Nephron progenitor cell (in vitro differentiated cells): ENCODE results near the gene AJAP1.

Experiments
- DNase-seq: peaks from one replicate; pipeline ENCODE4 v3.0.0; 2021
- H3K27ac Mint-ChIP-seq: 2 replicates; pipeline ENCODE4 v1.8.0; 2021; ENCODE audit warnings: mild to moderate bottlenecking, moderate library complexity, mixed read lengths
- H3K27me3 Mint-ChIP-seq: 2 replicates; pipeline ENCODE4 v1.8.0; 2021; ENCODE audit warnings: mild to moderate bottlenecking, low read depth, mixed read lengths; ENCODE audit not compliant: poor library complexity
- H3K36me3 Mint-ChIP-seq: 2 replicates; pipeline ENCODE4 v1.8.0; 2021; ENCODE audit warnings: low read depth, mixed read lengths
- H3K4me1 Mint-ChIP-seq: 2 replicates; pipeline ENCODE4 v1.8.0; 2021; ENCODE audit warnings: mixed read lengths
- H3K4me3 Mint-ChIP-seq: 2 replicates; pipeline ENCODE4 v1.8.0; 2021; ENCODE audit warnings: mild to moderate bottlenecking, moderate library complexity, mixed read lengths
- H3K9me3 Mint-ChIP-seq: 2 replicates; pipeline ENCODE4 v1.8.0; 2021; ENCODE audit warnings: mild to moderate bottlenecking, moderate library complexity, mixed read lengths
- CTCF ChIP-seq: fragments of 200-600 bp; sonication (generic); IDR thresholded peaks from 2 replicates; pipeline ENCODE4 v1.5.0; 2021; ENCODE audit warnings: antibody characterized with exemption

AJAP1 gene

GRCh38 chr1:4749406-4749805 lies 95.0 kb downstream of the AJAP1 start:
- H3K4me1 Mint-ChIP-seq: peaks cover 31% of the 10 kb centered on the region
- TF ChIP-seq CTCF: no peak
- DNase-seq: no peak
- H3K27me3 Mint-ChIP-seq: peaks cover 29% of the 10 kb centered on the region
- H3K4me3 Mint-ChIP-seq: no peak overlapping the region
- no peak overlapping the region for H3K27ac Mint-ChIP-seq
- peaks cover 15% of the 10 kb centered on the region for H3K9me3 Mint-ChIP-seq
- H3K36me3 Mint-ChIP-seq: peaks cover 5% of the 10 kb centered on the region

GRCh38 chr1:4750177-4750576 lies 95.8 kb downstream of the AJAP1 start:
- no peak for TF ChIP-seq CTCF
- H3K36me3 Mint-ChIP-seq: peaks cover 5% of the 10 kb centered on the region
- no peak overlapping the region for H3K27ac Mint-ChIP-seq
- peaks cover 29% of the 10 kb centered on the region for H3K27me3 Mint-ChIP-seq
- peaks cover 24% of the 10 kb centered on the region for H3K4me1 Mint-ChIP-seq
- H3K4me3 Mint-ChIP-seq: no peak overlapping the region
- H3K9me3 Mint-ChIP-seq: peaks cover 20% of the 10 kb centered on the region
- DNase-seq: no peak

GRCh38 chr1:4752059-4752458 lies 97.7 kb downstream of the AJAP1 start:
- TF ChIP-seq CTCF: no peak
- no peak overlapping the region for H3K4me3 Mint-ChIP-seq
- peaks cover 26% of the 10 kb centered on the region for H3K27me3 Mint-ChIP-seq
- peaks cover 23% of the 10 kb centered on the region for H3K4me1 Mint-ChIP-seq
- H3K27ac Mint-ChIP-seq: no peak overlapping the region
- H3K36me3 Mint-ChIP-seq: peaks cover 5% of the 10 kb centered on the region
- no peak for DNase-seq
- H3K9me3 Mint-ChIP-seq: peaks cover 20% of the 10 kb centered on the region

- DNase-seq: no peak
- Mint-ChIP-seq H3K4me1 (peaks cover 23% of the 10 kb centered on the region), H3K9me3 (peaks cover 29% of the 10 kb centered on the region), H3K27me3 (peaks cover 19% of the 10 kb centered on the region), H3K4me3 (no peak overlapping the region), H3K36me3 (peaks cover 5% of the 10 kb centered on the region), H3K27ac (no peak overlapping the region)
- no peak for TF ChIP-seq CTCF
Observed at GRCh38 chr1:4754816-4755215, 100.4 kb downstream of the AJAP1 start.

GRCh38 chr1:4755301-4755845 lies 101.0 kb downstream of the AJAP1 start:
- Mint-ChIP-seq H3K4me1 (peaks cover 23% of the 10 kb centered on the region), H3K27me3 (peaks cover 15% of the 10 kb centered on the region), H3K9me3 (peaks cover 29% of the 10 kb centered on the region), H3K27ac (no peak overlapping the region), H3K36me3 (peaks cover 5% of the 10 kb centered on the region), H3K4me3 (no peak overlapping the region)
- DNase-seq: no peak
- no peak for TF ChIP-seq CTCF

GRCh38 chr1:4755864-4756504 lies 101.6 kb downstream of the AJAP1 start:
- Mint-ChIP-seq H3K9me3 (peaks cover 29% of the 10 kb centered on the region), H3K4me1 (peaks cover 22% of the 10 kb centered on the region), H3K36me3 (peaks cover 5% of the 10 kb centered on the region), H3K27me3 (peaks cover 15% of the 10 kb centered on the region), H3K27ac (no peak overlapping the region), H3K4me3 (no peak overlapping the region)
- TF ChIP-seq CTCF: no peak
- DNase-seq: no peak
